OCI-LY7 (cell line): Measurements from ENCODE around the gene VWA5B1. TPM values are rescaled to one million over a fixed set of nuclear protein-coding genes. Genes with fewer than 3 reads are reported as not detected.

Source experiments
- BruUV-seq: library from RNA; stranded (reverse); fragments of 400-500 nt; replicated peaks from 2 replicates; lab custom pipeline; 2021; lab: Mats Ljungman, UMichigan
- CTCF ChIA-PET: fragments of 300-600 bp; sonication (Branson Sonifier 250); formaldehyde crosslinking; loops from one replicate; lab custom pipeline; 2022; ENCODE audit warnings: antibody characterized with exemption; ENCODE audit not compliant: unreplicated experiment; lab: Charles Lee
- POLR2A ChIA-PET: fragments of 300-600 bp; sonication (Branson Sonifier 250); formaldehyde crosslinking; loops from one replicate; lab custom pipeline; 2022; ENCODE audit warnings: antibody characterized with exemption; lab: Charles Lee
- DNase-seq: peaks from one replicate; pipeline ENCODE4 v3.0.0-alpha.2; 2015; ENCODE audit warnings: low spot score
- H2AFZ ChIP-seq: fragments of 200-600 bp; sonication (generic), shearing (Covaris generic); 2 replicates; pipeline ENCODE4 v1.6.1; 2014; ENCODE audit warnings: mild to moderate bottlenecking, antibody characterized with exemption, low read length, moderate library complexity
- H3K27ac ChIP-seq: fragments of 200-600 bp; sonication (generic); 2 replicates; pipeline ENCODE4 v1.5.1; 2014; ENCODE audit warnings: mixed run types, low read depth, mild to moderate bottlenecking, moderate library complexity, low read length, inconsistent platforms; ENCODE audit not compliant: poor library complexity, severe bottlenecking
- H3K36me3 ChIP-seq: fragments of 200-600 bp; sonication (generic); 2 replicates; pipeline ENCODE4 v1.6.1; 2014; ENCODE audit warnings: mild to moderate bottlenecking, antibody characterized with exemption, low read length, moderate library complexity, mixed read lengths; ENCODE audit not compliant: insufficient read depth
- H3K4me1 ChIP-seq: fragments of 200-600 bp; sonication (generic); 2 replicates; pipeline ENCODE4 v1.5.1; 2014; ENCODE audit warnings: mild to moderate bottlenecking, low read length; ENCODE audit not compliant: insufficient read depth, poor library complexity, severe bottlenecking
- H3K4me2 ChIP-seq: fragments of 200-600 bp; sonication (generic); 2 replicates; pipeline ENCODE4 v1.6.1; 2014; ENCODE audit warnings: mild to moderate bottlenecking, low read length
- H3K4me3 ChIP-seq: fragments of 200-600 bp; sonication (generic); 2 replicates; pipeline ENCODE4 v1.5.1; 2014; ENCODE audit warnings: mild to moderate bottlenecking, low read depth, low read length; ENCODE audit not compliant: poor library complexity, severe bottlenecking
- H3K79me2 ChIP-seq: fragments of 200-600 bp; sonication (generic); 2 replicates; pipeline ENCODE4 v1.6.1; 2016; ENCODE audit warnings: low read depth, mild to moderate bottlenecking, low read length, moderate library complexity, mixed read lengths; ENCODE audit not compliant: insufficient read depth
- H3K9me2 ChIP-seq: fragments of 200-600 bp; sonication (generic); 2 replicates; pipeline ENCODE4 v1.6.1; 2016; ENCODE audit warnings: mild to moderate bottlenecking, low read length, mixed read lengths; ENCODE audit not compliant: insufficient read depth
- H3K9me3 ChIP-seq: fragments of 200-600 bp; sonication (generic); 2 replicates; pipeline ENCODE4 v1.6.1; 2014; ENCODE audit warnings: mild to moderate bottlenecking, mixed run types, low read length, mixed read lengths
- H4K20me1 ChIP-seq: fragments of 200-600 bp; sonication (generic); 2 replicates; pipeline ENCODE4 v1.6.1; 2014; ENCODE audit warnings: mild to moderate bottlenecking, antibody characterized with exemption, low read length, moderate library complexity, mixed read lengths; ENCODE audit not compliant: insufficient read depth
- EZH2phosphoT487 ChIP-seq: fragments of 200-600 bp; sonication (generic); IDR thresholded peaks from 2 replicates; pipeline ENCODE4 v1.6.1; 2018; ENCODE audit warnings: low read depth, borderline replicate concordance, mild to moderate bottlenecking, mixed run types, antibody characterized with exemption, low read length, moderate library complexity, mixed read lengths
- intact Hi-C: fragments of 100-400 bp; cut with micrococcal nuclease; formaldehyde crosslinking; loops from one replicate; pipeline ENCODE4 v1.10.0; 2022; ENCODE audit not compliant: unreplicated experiment
- total RNA-seq, 2 experiments: library from RNA; depleted of rRNA in 1 of 2; stranded (reverse); fragments of >200 nt in 1 of 2; shearing (Covaris generic) in 1 of 2; gene quantifications; 2 replicates each; pipeline ENCODE4 v1.2.3, GENCODE V29; 2014 to 2022
- TF ChIP-seq, protein P1 (sequence below): fragments of 200-600 bp; sonication (generic); conservative IDR thresholded peaks from 2 replicates; pipeline ENCODE4 v1.5.1; 2014; ENCODE audit warnings: mild to moderate bottlenecking, antibody characterized with exemption, low read length, moderate library complexity, mixed read lengths

The VWA5B1 gene
- total RNA-seq, 2 experiments from 2014 or later: 0.19 to 0.25 TPM

DNA sequence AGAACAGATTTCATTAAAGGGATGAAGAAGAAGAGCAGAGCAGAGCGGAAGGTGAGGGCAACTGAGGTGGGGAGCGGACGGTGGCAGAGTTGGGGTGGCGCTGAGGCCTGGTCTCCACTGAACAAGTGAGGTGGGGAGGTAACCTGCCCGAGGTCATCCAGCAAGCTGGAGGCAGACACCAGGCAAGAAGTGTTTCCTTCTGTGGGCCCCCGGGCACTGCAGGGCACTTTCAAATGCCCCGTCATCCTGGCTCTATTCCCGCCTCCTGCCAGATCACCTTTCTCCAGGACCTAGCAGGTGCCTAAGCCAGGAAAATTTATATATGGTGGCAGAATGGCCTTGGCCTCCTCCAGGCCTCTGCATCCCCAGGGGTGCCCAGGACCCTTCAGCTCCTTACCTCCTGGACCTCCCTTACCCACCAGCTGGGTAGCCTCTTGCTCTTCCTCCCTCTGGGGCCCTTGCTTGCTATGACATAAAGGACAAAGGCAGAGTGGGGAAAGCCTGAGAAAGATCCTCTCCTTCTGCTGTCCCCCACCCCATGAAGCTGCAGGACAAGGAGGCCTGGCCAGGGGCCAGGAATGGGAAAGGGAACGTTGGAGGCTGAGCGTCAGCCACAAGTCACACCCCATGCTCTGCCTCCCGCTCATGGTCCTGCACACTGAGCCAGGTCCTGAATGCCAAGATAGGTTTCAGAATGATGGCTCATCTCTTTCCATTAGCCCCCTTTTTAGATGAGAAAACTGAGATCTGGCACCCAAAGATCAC lies 29.0 kb downstream of the VWA5B1 start:
- POLR2A ChIA-PET: interaction anchor here (0.7 kb wide), 2 partner anchors 26 to 96 kb away, joined by 4 read pairs; no protein-coding TSS in a partner anchor
- no peaks in the 10 kb centered on the region for H3K9me3 ChIP-seq
- TF ChIP-seq, protein P1, sequence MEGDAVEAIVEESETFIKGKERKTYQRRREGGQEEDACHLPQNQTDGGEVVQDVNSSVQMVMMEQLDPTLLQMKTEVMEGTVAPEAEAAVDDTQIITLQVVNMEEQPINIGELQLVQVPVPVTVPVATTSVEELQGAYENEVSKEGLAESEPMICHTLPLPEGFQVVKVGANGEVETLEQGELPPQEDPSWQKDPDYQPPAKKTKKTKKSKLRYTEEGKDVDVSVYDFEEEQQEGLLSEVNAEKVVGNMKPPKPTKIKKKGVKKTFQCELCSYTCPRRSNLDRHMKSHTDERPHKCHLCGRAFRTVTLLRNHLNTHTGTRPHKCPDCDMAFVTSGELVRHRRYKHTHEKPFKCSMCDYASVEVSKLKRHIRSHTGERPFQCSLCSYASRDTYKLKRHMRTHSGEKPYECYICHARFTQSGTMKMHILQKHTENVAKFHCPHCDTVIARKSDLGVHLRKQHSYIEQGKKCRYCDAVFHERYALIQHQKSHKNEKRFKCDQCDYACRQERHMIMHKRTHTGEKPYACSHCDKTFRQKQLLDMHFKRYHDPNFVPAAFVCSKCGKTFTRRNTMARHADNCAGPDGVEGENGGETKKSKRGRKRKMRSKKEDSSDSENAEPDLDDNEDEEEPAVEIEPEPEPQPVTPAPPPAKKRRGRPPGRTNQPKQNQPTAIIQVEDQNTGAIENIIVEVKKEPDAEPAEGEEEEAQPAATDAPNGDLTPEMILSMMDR: no peak
- no peak for TF ChIP-seq EZH2phosphoT487
- no peaks in the 10 kb centered on the region for H3K79me2 ChIP-seq
- H3K4me2 ChIP-seq: no peak overlapping the region
- no peak overlapping the region for H2AFZ ChIP-seq
- peaks cover 42% of the 10 kb centered on the region for H3K4me1 ChIP-seq
- no TSS peak for BruUV-seq
- no peak overlapping the region for H3K4me3 ChIP-seq
- no peaks in the 10 kb centered on the region for H3K9me2 ChIP-seq
- no peaks in the 10 kb centered on the region for H3K36me3 ChIP-seq
- no peaks in the 10 kb centered on the region for H4K20me1 ChIP-seq
- CTCF ChIA-PET: interaction anchor here (1.0 kb wide), 1 partner anchor 102 kb away, joined by 3 read pairs; no protein-coding TSS in a partner anchor
- DNase-seq: no peak
- intact Hi-C loops: no loop called here
- no peak overlapping the region for H3K27ac ChIP-seq

DNA sequence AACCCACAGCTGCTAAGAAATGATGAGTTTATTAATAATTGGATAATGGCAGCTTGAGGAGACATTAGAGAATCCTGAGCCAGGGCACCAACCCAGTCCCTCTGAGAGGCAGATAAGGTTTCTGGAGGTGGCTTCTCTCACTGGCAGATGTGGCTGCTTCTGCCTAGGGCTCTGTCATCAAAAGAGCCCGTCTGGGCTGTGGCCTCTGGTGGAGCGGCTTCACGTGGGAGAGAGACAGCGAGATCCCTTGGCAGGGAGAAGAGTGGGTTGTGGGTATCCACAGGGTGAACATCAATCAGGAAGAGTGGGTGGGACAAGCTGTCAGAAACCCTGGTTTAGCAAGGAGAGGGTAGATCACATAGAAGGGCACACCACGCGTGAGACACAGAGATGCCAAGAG lies 30.0 kb downstream of the VWA5B1 start:
- Histone ChIP-seq H4K20me1 (no peaks in the 10 kb centered on the region), H3K36me3 (no peaks in the 10 kb centered on the region), H3K79me2 (no peaks in the 10 kb centered on the region), H3K9me3 (no peaks in the 10 kb centered on the region), H3K4me1 (peaks cover 42% of the 10 kb centered on the region), H3K4me3 (no peak overlapping the region), H3K4me2 (peak overlapping the region; percentile 45), H3K27ac (no peak overlapping the region), H3K9me2 (no peaks in the 10 kb centered on the region), H2AFZ (peak overlapping the region; percentile 38; the same call in 1 of the 2 replicates)
- POLR2A ChIA-PET: interaction anchor here (0.6 to 1.1 kb wide), 6 partner anchors 22 to 724 kb away, joined by 3 to 13 read pairs (median 4); a partner anchor contains a TSS
- CTCF ChIA-PET: interaction anchor here (0.5 to 1.0 kb wide), 3 partner anchors 103 to 736 kb away, joined by 3 read pairs; partner anchors contain the start of gene MUL1
- no TSS peak for BruUV-seq
- TF ChIP-seq, protein P1: no peak
- no peak for TF ChIP-seq EZH2phosphoT487
- intact Hi-C loops: no loop called here
- DNase-seq: no peak
